Endothelial cell of umbilical vein (primary cell): Measurements from ENCODE around the gene KLRC2. TPM values are rescaled to one million over a fixed set of nuclear protein-coding genes. Genes with fewer than 3 reads are reported as not detected.
"Not testable (repeated sequence)": the region's sequence is repeated elsewhere in the genome, so short reads cannot be mapped to it uniquely, and the experiment has no call there.

Experiments used
- Bru-seq: library from RNA; stranded (reverse); fragments of 400-500 nt; gene quantifications from one replicate; lab custom pipeline; 2021; lab: Mats Ljungman, UMichigan
- BruChase-seq, 2 experiments: library from RNA; stranded (reverse); fragments of 400-500 nt; gene quantifications; one replicate each; lab custom pipeline; 2021; lab: Mats Ljungman, UMichigan
- BruUV-seq: library from RNA; stranded (reverse); fragments of 400-500 nt; replicated peaks from 2 replicates; lab custom pipeline; 2021; lab: Mats Ljungman, UMichigan
- CTCF ChIA-PET: fragments of 300-600, 350-600 bp; sonication (Branson Sonifier 250); formaldehyde crosslinking; loops from one replicate; lab custom pipeline; 2021; ENCODE audit warnings: antibody characterized with exemption, inconsistent platforms; lab: Charles Lee
- POLR2A ChIA-PET: fragments of 300-600, 350-600 bp; sonication (Branson Sonifier 250); formaldehyde crosslinking; loops from one replicate; lab custom pipeline; 2021; ENCODE audit warnings: antibody characterized with exemption, inconsistent platforms; lab: Charles Lee
- DNase-seq: peaks from one replicate; pipeline ENCODE4 v3.0.0-alpha.2; 2011; ENCODE audit warnings: low read depth, low spot score
- FAIRE-seq: peaks from 2 replicates; lab custom pipeline; 2011; peaks lifted over from hg19 to GRCh38; lab: Jason Lieb, UNC
- H2AFZ ChIP-seq: 2 replicates; pipeline ENCODE4 v1.6.0; 2012; ENCODE audit warnings: low read depth, low read length, control low read depth, inconsistent platforms
- H3K27ac ChIP-seq: 2 replicates; pipeline ENCODE4 v1.5.1; 2011; ENCODE audit warnings: low read depth, mild to moderate bottlenecking, control low read depth, low read length, moderate library complexity; ENCODE audit not compliant: insufficient read depth
- H3K27me3 ChIP-seq, 2 experiments: 2 replicates each; pipeline versions ENCODE4 v1.6.0 to v1.6.1; 2011; ENCODE audit warnings: low read length in 2 of 2, mixed read lengths in 1 of 2; ENCODE audit not compliant: control insufficient read depth in 2 of 2, insufficient read depth in 2 of 2
- H3K36me3 ChIP-seq, 2 experiments: 2 replicates in 1 of 2; 3 replicates in 1 of 2; pipeline ENCODE4 v1.5.1; 2011; ENCODE audit warnings: low read length in 2 of 2, mild to moderate bottlenecking in 1 of 2, moderate library complexity in 1 of 2; ENCODE audit not compliant: control insufficient read depth in 2 of 2, insufficient read depth in 2 of 2; ENCODE audit errors: extremely low read depth in 1 of 2
- H3K4me1 ChIP-seq: 3 replicates; pipeline ENCODE4 v1.5.1; 2011; ENCODE audit warnings: mild to moderate bottlenecking, low read length; ENCODE audit not compliant: control insufficient read depth, insufficient read depth; ENCODE audit errors: extremely low read depth
- H3K4me2 ChIP-seq: 2 replicates; pipeline ENCODE4 v1.6.1; 2011; ENCODE audit warnings: low read length, control low read depth, mixed read lengths; ENCODE audit not compliant: insufficient read depth
- H3K4me3 ChIP-seq, 3 experiments: fragments of 200-600 bp in 1 of 3; sonication (generic), shearing (Covaris generic) in 1 of 3; replicated peaks in 1 of 3; 2 replicates each; pipeline ENCODE4 v1.5.1; 2011 to 2016; ENCODE audit warnings: control low read depth in 3 of 3, low read length in 3 of 3, mild to moderate bottlenecking in 2 of 3, inconsistent platforms in 1 of 3, low read depth in 1 of 3, moderate library complexity in 1 of 3; ENCODE audit not compliant: insufficient read depth in 1 of 3
- H3K79me2 ChIP-seq: 2 replicates; pipeline ENCODE4 v1.6.0; 2012; ENCODE audit warnings: low read length, inconsistent platforms; ENCODE audit not compliant: control insufficient read depth, insufficient read depth
- H3K9ac ChIP-seq: replicated peaks from 2 replicates; pipeline ENCODE3; 2011; ENCODE audit warnings: low read length, control low read depth; ENCODE audit not compliant: insufficient read depth; ENCODE audit errors: extremely low read depth
- H3K9me1 ChIP-seq: replicated peaks from 3 replicates; pipeline ENCODE4 v1.6.0; 2011; ENCODE audit warnings: mild to moderate bottlenecking, low read length; ENCODE audit not compliant: control insufficient read depth, insufficient read depth; ENCODE audit errors: extremely low read depth
- H3K9me3 ChIP-seq: replicated peaks from 2 replicates; pipeline ENCODE4 v1.5.1; 2012; ENCODE audit warnings: low read length, inconsistent platforms; ENCODE audit not compliant: control insufficient read depth, insufficient read depth
- H4K20me1 ChIP-seq: replicated peaks from 2 replicates; pipeline ENCODE3; 2011; ENCODE audit warnings: mild to moderate bottlenecking, low read length; ENCODE audit not compliant: control insufficient read depth, insufficient read depth; ENCODE audit errors: extremely low read depth
- FOS ChIP-seq: IDR thresholded peaks from 2 replicates; pipeline ENCODE4 v1.6.1; 2011; ENCODE audit warnings: mild to moderate bottlenecking, low read length, moderate library complexity, borderline replicate concordance; ENCODE audit not compliant: insufficient read depth
- dilution Hi-C: fragments of 300-500 bp; cut with MboI; formaldehyde crosslinking; loops from one replicate; pipeline ENCODE4 v1.15.0; 2019; ENCODE audit warnings: low sequenced_read_pairs; ENCODE audit not compliant: extremely low pct_ligation_motif_present
- intact Hi-C: fragments of 100-400 bp; cut with micrococcal nuclease; formaldehyde crosslinking; loops from one replicate; pipeline ENCODE4 v1.10.0; 2022
- long read RNA-seq: library from polyadenylated mRNA; stranded (forward); transcript quantifications from one replicate; pipeline ENCODE4 v2.0.0, GENCODE V29; 2021
- polyA minus RNA-seq, 3 experiments: library from RNA; depleted of rRNA, polyadenylated mRNA; stranded (reverse); fragments of >200 nt; gene quantifications; 1 replicate in 1 of 3; 2 replicates in 2 of 3; pipeline ENCODE4 v1.2.3, GENCODE V29; 2011
- polyA plus RNA-seq, 4 experiments: library from polyadenylated mRNA; depleted of rRNA in 3 of 4; stranded (reverse) in 3 of 4; unstranded in 1 of 4; fragments of >200 nt; gene quantifications; 2 replicates each; pipeline versions ENCODE4 v1.2.1 to v1.2.3, GENCODE V29; 2011 to 2012; ENCODE audit warnings: missing spikeins in 1 of 4
- total RNA-seq: library from RNA; stranded (reverse); gene quantifications from 2 replicates; pipeline ENCODE4 v1.2.3, GENCODE V29; 2021

The KLRC2 gene
- not detected in 2 replicates for total RNA-seq
- not detected in 2 replicates for polyA plus RNA-seq
- polyA plus RNA-seq (2011; cell fraction: cytosol; rRNA removed), result not detected in 2 replicates
- polyA plus RNA-seq (2011; cell fraction: nucleus; rRNA removed), result not detected in 2 replicates
- polyA plus RNA-seq (2012), result not detected in 2 replicates
- polyA minus RNA-seq, result not detected in 2 replicates
- 26.5 TPM for polyA minus RNA-seq (2011; cell fraction: cytosol; rRNA and poly(A)+ RNA removed)
- 1.9 TPM in 1 of 2 replicates, not detected in the other for polyA minus RNA-seq (2011; cell fraction: nucleus; rRNA and poly(A)+ RNA removed)
- not detected for Bru-seq, nascent RNA
- BruChase-seq, experiment 1, labeled RNA remaining after a 6-hour chase, result percentile 18 among the genes with signal in this experiment
- percentile 21 among the genes with signal in this experiment for BruChase-seq, experiment 2, labeled RNA remaining after a 2-hour chase
- long read RNA-seq, result 0 reads

- intact Hi-C loops, H3K4me2 ChIP-seq, H3K27ac ChIP-seq, dilution Hi-C loops, H3K9me3 ChIP-seq, H3K36me3 ChIP-seq, H2AFZ ChIP-seq, POLR2A ChIA-PET, H4K20me1 ChIP-seq, H3K79me2 ChIP-seq, H3K27me3 ChIP-seq, H3K4me3 ChIP-seq, H3K9me1 ChIP-seq, BruUV-seq, H3K9ac ChIP-seq, CTCF ChIA-PET, H3K4me1 ChIP-seq: not testable (repeated sequence)
- FAIRE-seq (peak; percentile 62), DNase-seq (peak; percentile 83)
- peak; percentile 40 for TF ChIP-seq FOS
Observed at GRCh38 chr12:10435816-10436215, at the start of gene KLRC2. Gene KLRC2 (minus strand): TSS chr12:10436010. CDS start chr12:10435986, 24 bp downstream.

- POLR2A ChIA-PET, intact Hi-C loops: not testable (repeated sequence)
Observed at GRCh38 chr12:10481901-10482300, 46.1 kb upstream of the KLRC2 start.

GRCh38 chr12:10472808-10473207 is 37.0 kb upstream of the KLRC2 start:
- H3K9me1 ChIP-seq, POLR2A ChIA-PET, dilution Hi-C loops, H2AFZ ChIP-seq, H3K36me3 ChIP-seq, CTCF ChIA-PET, intact Hi-C loops, H3K4me2 ChIP-seq, FAIRE-seq, H3K9ac ChIP-seq, H3K9me3 ChIP-seq, H3K4me3 ChIP-seq, H3K27me3 ChIP-seq, BruUV-seq, DNase-seq, H3K4me1 ChIP-seq, H3K27ac ChIP-seq, H3K79me2 ChIP-seq, H4K20me1 ChIP-seq: not testable (repeated sequence)

More at GRCh38 chr12:10481901-10482300, 46.1 kb upstream of the KLRC2 start:
- H3K27me3 ChIP-seq, BruUV-seq, H4K20me1 ChIP-seq, H3K36me3 ChIP-seq, H3K9me3 ChIP-seq, H2AFZ ChIP-seq, H3K9me1 ChIP-seq, H3K4me2 ChIP-seq, H3K4me1 ChIP-seq, dilution Hi-C loops, H3K9ac ChIP-seq, CTCF ChIA-PET, H3K4me3 ChIP-seq, DNase-seq, FAIRE-seq, H3K79me2 ChIP-seq, H3K27ac ChIP-seq: not testable (repeated sequence)
